B cell (primary cell): ENCODE results near the gene ZFPL1.

Source experiments
- EZH2 ChIP-seq: IDR thresholded peaks from 2 replicates; pipeline ENCODE4 v1.6.1; 2012; ENCODE audit warnings: borderline replicate concordance, low read depth, mild to moderate bottlenecking, moderate library complexity, low read length; ENCODE audit not compliant: insufficient read depth, poor library complexity, severe bottlenecking
- TF ChIP-seq, protein P1 (sequence below): fragments of 200-600 bp; IDR thresholded peaks from one replicate; pipeline ENCODE4 v1.8.0; 2022; ENCODE audit warnings: antibody characterized with exemption, mild to moderate bottlenecking

DNA sequence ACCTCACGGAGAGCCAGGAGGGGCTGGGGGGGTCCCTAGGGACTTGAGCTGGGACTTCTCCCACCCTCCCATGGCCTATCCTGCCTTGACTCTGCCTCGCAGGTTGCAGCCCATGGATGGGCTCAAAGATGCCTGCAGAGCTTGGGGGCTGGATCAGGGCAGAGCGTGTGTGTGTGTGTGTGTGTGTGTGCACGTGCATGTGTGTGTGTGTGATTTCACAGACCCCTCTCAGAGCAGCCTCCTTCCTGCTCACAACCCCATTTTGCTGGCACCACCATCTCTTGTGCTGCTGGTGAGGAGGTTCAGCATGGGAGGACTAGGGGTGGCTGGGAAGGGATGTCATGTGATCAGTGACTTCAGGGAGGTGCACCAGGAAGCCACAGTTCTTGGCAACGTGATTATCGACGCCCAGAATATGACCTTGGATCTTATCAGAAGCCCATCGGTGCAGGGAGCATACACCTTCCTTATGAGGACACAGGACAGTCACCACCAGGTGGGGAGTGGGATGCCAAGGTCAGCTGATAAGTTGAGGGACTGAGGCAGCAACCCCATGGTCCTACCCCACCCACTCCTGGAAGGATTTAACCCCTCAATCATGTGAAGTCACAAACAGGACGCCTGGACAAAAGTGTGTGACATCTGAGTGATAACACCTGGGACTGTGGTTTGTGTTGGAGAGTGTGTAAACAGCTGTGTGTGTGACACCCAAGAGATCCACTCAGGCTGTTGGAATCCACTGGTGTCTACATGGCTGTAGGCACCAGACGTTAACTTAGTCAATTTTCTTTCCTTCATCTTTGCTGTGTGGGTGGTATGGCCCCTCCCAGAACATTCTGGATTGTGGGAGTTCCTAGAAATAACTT is 23.8 kb upstream of the ZFPL1 start:
- TF ChIP-seq EZH2, result no peak
- TF ChIP-seq, protein P1, sequence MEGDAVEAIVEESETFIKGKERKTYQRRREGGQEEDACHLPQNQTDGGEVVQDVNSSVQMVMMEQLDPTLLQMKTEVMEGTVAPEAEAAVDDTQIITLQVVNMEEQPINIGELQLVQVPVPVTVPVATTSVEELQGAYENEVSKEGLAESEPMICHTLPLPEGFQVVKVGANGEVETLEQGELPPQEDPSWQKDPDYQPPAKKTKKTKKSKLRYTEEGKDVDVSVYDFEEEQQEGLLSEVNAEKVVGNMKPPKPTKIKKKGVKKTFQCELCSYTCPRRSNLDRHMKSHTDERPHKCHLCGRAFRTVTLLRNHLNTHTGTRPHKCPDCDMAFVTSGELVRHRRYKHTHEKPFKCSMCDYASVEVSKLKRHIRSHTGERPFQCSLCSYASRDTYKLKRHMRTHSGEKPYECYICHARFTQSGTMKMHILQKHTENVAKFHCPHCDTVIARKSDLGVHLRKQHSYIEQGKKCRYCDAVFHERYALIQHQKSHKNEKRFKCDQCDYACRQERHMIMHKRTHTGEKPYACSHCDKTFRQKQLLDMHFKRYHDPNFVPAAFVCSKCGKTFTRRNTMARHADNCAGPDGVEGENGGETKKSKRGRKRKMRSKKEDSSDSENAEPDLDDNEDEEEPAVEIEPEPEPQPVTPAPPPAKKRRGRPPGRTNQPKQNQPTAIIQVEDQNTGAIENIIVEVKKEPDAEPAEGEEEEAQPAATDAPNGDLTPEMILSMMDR, result no peak
